ENCODE results near the gene PTK7. TPM values are rescaled to one million over a fixed set of nuclear protein-coding genes. Genes with fewer than 3 reads are reported as not detected.

Gene PTK7
- total RNA-seq, 2 experiments from 2014 or later: 1.2 to 1.6 TPM

DNA sequence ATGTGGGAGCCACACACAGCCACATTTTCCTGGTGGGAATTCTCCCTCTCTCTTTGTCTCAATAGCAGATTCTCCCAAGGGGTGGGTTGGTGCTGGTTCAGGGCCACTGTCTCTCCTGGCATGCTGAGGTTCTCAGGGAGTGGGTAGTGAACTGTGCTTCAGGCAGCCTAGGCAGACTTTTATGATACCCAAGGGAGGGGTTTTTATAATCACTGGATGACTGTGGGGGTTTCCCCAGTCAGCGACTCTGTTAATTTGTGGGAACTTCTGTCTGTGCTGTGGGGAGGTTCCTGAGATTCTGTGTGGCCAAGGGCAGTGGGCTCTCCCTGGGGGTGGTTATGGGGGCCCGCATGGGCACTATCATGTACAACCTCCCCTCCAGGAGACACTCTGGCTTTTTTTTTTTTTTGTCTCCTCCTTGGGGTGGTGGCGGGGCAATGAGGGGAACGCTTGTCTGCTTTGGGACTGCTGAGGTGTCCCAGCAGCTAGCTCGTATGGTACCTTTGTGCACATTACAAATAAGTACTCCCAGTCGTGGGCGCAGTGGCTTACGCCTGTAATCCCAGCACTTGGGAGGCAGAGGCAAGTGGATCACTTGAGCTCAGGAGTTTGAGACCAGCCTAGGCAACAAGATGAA lies 10.0 kb downstream of the PTK7 start:
- Histone ChIP-seq H3K36me3 (ENCODE audit: insufficient read depth, low read length) (no peaks in the 10 kb centered on the region), H3K27me3 (ENCODE audit: control insufficient read depth in 1 of 2, insufficient read depth in 2 of 2, low read length in 2 of 2) (no peaks in the 10 kb centered on the region), H3K27ac (ENCODE audit: low read depth in 1 of 2, low read length in 2 of 2) (no peak overlapping the region), H3K4me3 (ENCODE audit: low read length) (no peak overlapping the region), H3K9me3 (ENCODE audit: control insufficient read depth in 1 of 2, insufficient read depth in 1 of 2, low read length in 2 of 2) (no peaks in the 10 kb centered on the region), H3K4me1 (ENCODE audit: insufficient read depth, low read length) (no peaks in the 10 kb centered on the region)
- Mint-ChIP-seq H3K4me3 (no peak overlapping the region), H3K4me1 (ENCODE audit: low read depth) (no peaks in the 10 kb centered on the region), H3K27ac (no peak overlapping the region), H3K27me3 (peaks cover under 1% of the 10 kb centered on the region), H3K36me3 (ENCODE audit: low read depth) (no peaks in the 10 kb centered on the region), H3K9me3 (no peaks in the 10 kb centered on the region)
- DNase-seq (no peak), ATAC-seq (ENCODE audit: poor library complexity) (no peak)
- intact Hi-C loops (cut with DNase I, micrococcal nuclease): no loop called here
- TF ChIP-seq CTCF (IDR thresholded peaks at IDR 0.05): no peak
- POLR2A ChIA-PET: no interaction called here
- CTCF ChIA-PET: no interaction called here

GRCh38 chr6:43088654-43089056 lies 12.5 kb downstream of the PTK7 start:
- POLR2A ChIA-PET: no interaction called here
- H3K27me3 Mint-ChIP-seq: no peaks in the 10 kb centered on the region
- DNase-seq (no peak), ATAC-seq (ENCODE audit: poor library complexity) (no peak)
- H3K4me3 Mint-ChIP-seq: no peak overlapping the region
- H3K4me1 ChIP-seq (ENCODE audit: insufficient read depth, low read length): no peaks in the 10 kb centered on the region
- no peaks in the 10 kb centered on the region for H3K36me3 ChIP-seq (ENCODE audit: insufficient read depth, low read length)
- intact Hi-C loops (cut with DNase I, micrococcal nuclease): no loop called here
- no peaks in the 10 kb centered on the region for H3K27me3 ChIP-seq (ENCODE audit: control insufficient read depth in 1 of 2, insufficient read depth in 2 of 2, low read length in 2 of 2)
- no peak overlapping the region for H3K27ac ChIP-seq (ENCODE audit: low read depth in 1 of 2, low read length in 2 of 2)
- no peak for TF ChIP-seq CTCF (IDR thresholded peaks at IDR 0.05)
- no peak overlapping the region for H3K27ac Mint-ChIP-seq
- CTCF ChIA-PET: no interaction called here
- H3K36me3 Mint-ChIP-seq (ENCODE audit: low read depth): no peaks in the 10 kb centered on the region
- H3K9me3 ChIP-seq (ENCODE audit: control insufficient read depth in 1 of 2, insufficient read depth in 1 of 2, low read length in 2 of 2): no peaks in the 10 kb centered on the region
- H3K4me1 Mint-ChIP-seq (ENCODE audit: low read depth): peaks cover 11% of the 10 kb centered on the region
- no peak overlapping the region for H3K4me3 ChIP-seq (ENCODE audit: low read length)
- H3K9me3 Mint-ChIP-seq: no peaks in the 10 kb centered on the region

DNA sequence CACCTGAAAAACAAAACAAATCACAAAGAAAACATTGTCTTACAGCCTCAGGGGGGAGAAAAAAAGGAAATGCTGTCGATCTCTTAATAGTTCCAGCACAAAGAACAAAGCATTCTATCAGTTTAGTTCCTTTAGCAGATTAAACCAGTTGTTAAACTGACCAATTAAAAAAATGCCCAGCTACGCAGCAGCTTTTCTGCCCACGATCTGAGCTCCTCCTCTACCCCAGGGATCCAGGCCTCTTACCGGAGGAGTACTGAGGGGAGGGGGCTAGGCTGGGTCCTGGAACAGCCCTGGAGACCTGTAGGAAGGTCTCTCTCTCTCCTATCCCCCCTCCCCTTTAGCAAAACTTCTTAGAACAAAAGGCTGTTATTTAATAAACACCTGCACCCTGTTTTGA lies 13.4 kb downstream of the PTK7 start:
- H3K9me3 Mint-ChIP-seq: no peaks in the 10 kb centered on the region
- DNase-seq (no peak), ATAC-seq (ENCODE audit: poor library complexity) (no peak)
- H3K4me1 Mint-ChIP-seq (ENCODE audit: low read depth): peaks cover 16% of the 10 kb centered on the region
- Histone ChIP-seq H3K27ac (ENCODE audit: low read depth in 1 of 2, low read length in 2 of 2) (no peak overlapping the region), H3K9me3 (ENCODE audit: control insufficient read depth in 1 of 2, insufficient read depth in 1 of 2, low read length in 2 of 2) (no peaks in the 10 kb centered on the region), H3K36me3 (ENCODE audit: insufficient read depth, low read length) (no peaks in the 10 kb centered on the region), H3K4me1 (ENCODE audit: insufficient read depth, low read length) (no peaks in the 10 kb centered on the region), H3K27me3 (ENCODE audit: control insufficient read depth in 1 of 2, insufficient read depth in 2 of 2, low read length in 2 of 2) (no peaks in the 10 kb centered on the region), H3K4me3 (ENCODE audit: low read length) (no peak overlapping the region)
- no peaks in the 10 kb centered on the region for H3K36me3 Mint-ChIP-seq (ENCODE audit: low read depth)
- POLR2A ChIA-PET: no interaction called here
- H3K4me3 Mint-ChIP-seq: no peak overlapping the region
- no peak for TF ChIP-seq CTCF (IDR thresholded peaks at IDR 0.05)
- CTCF ChIA-PET: interaction anchor here (1.3 kb wide), 1 partner anchor 54 kb away, joined by 3 read pairs; no protein-coding TSS in a partner anchor
- H3K27me3 Mint-ChIP-seq: no peaks in the 10 kb centered on the region
- H3K27ac Mint-ChIP-seq: no peak overlapping the region
- intact Hi-C loops (cut with DNase I, micrococcal nuclease): no loop called here
